GM18520 (cell line): ENCODE measurements around the gene RASEF.

Experiments
- ATAC-seq: cut with Tn5 transposase; IDR thresholded peaks from one replicate; pipeline ENCODE4 v1.9.1; 2021; ENCODE audit not compliant: unreplicated experiment

Gene RASEF

GRCh38 chr9:83056911-83057310 lies 6.0 kb downstream of the RASEF start:
- ATAC-seq = no peak

GRCh38 chr9:83056174-83056573 lies 6.8 kb downstream of the RASEF start:
- ATAC-seq = no peak

DNA sequence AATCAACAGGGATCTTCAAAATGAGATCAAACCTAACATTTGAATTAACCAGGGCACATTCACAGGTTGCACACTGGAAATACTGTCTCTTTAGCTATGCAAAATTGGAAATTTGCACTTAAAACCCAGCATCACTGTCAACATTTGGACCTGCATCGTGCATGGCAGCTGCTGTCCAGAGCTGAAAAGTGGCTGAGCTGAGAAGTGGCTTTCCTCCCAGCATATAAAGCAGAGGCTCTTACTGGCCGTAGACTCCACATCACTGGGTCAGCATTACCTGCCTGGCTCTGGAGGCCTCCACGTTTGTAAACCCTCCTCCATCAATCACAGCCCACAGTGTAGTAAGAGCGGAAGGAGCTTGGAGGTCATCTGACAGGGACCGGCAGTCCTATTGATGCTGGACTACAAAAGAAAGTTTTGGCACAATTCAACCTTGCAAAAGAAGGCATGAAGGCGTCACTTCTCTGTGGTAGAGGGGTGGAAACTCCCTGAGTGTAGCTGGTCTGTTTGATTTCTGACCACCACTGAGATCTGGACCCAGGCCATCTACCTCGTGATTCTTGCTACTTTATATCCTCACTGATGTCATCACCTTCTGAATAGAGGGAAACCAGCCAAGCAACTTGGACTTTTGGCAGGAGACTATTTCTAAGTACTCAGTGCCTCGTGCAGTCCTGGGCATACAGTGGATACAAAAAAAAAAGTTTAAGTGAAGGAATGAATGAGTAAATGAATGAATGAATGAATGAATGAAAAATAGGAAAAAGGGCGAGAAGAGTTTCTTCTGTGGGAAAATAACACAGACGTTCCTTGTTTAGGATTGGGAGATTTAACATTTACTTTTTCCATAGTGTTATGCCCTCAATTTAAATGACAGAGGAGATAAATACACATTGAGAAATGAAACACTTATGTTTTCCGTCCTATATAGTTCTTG lies 14.8 kb downstream of the RASEF start:
- ATAC-seq = no peak

DNA sequence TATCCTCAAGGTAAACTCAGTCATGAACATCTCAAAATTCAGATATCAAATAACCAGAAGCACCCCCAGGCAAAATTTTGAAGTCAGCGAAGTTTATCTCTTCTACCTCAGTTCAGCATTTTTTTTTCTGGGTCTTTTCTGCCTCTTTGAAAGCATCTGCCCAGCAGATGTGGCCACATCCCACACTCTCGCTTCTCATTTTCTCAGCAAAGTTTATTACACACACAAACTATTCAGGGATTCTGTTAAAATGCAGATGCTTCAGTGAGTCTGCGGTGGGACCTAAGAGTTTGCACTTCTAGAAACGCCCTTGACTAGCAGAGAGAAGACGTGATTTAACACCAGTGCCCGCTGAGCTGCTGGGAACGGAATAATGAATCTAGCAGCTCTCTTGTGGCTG lies 19.3 kb downstream of the RASEF start:
- ATAC-seq = no peak

GRCh38 chr9:83041771-83042170 lies 21.2 kb downstream of the RASEF start:
- no peak for ATAC-seq

- ATAC-seq = no peak
Measured at GRCh38 chr9:83039303-83039702, 23.6 kb downstream of the RASEF start.

- no peak for ATAC-seq
Measured at GRCh38 chr9:83036043-83036442, 26.9 kb downstream of the RASEF start.

DNA sequence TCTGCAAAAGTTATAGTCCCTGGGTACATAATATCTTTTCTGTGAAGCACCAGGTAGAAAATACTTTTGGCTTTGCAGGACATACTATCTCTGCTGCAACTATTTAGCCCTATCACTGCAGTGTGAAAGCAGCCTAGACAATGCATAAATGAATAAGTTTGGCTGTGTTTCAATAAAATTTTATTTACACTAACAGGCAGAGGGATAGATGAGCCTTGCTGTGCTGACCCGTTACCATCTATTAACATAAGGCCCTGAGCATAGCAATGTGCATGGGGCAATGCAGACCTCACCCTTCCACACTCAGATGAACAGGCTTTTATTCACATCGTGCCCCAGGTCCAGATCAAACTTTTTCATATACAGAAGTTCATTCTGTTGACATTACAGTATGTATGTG lies 27.8 kb downstream of the RASEF start:
- ATAC-seq = no peak

DNA sequence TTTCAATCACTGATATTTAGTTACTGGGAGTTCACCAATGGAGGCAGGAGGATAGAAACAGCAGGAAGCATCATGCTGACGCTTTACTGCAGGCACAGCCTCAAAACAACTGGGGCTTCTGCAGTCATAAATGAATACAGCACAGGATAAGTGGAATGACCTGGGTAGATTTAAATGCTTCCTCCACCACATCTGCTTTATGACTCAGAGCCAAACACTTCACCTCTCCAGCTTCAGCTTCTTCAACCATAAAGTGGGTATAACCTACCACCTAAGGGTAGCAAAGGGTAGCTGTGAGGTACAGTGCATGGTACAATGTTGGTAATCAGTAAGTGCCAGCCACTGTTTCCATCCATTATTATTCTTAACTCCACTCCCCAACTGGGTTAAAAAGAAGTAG lies 28.4 kb downstream of the RASEF start:
- ATAC-seq = no peak

DNA sequence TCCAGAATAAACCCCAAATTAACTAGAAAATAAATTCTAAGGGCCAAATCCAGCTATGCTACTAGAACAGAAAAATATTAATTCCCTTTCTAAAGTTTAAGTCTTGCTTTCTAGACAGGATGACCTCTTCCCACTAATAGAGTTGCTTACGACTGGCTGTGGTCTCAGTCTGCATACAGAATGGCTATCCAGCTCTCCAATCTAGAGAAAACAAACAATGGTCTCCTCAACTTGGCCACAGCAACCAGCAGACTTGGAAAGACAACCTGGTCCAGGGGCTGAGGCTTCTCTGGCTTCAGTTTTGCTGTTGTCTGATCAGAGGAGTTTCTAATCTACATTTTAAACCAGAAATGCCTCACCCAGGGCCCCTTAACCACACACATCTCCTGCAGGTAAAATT lies 28.9 kb downstream of the RASEF start:
- no peak for ATAC-seq

DNA sequence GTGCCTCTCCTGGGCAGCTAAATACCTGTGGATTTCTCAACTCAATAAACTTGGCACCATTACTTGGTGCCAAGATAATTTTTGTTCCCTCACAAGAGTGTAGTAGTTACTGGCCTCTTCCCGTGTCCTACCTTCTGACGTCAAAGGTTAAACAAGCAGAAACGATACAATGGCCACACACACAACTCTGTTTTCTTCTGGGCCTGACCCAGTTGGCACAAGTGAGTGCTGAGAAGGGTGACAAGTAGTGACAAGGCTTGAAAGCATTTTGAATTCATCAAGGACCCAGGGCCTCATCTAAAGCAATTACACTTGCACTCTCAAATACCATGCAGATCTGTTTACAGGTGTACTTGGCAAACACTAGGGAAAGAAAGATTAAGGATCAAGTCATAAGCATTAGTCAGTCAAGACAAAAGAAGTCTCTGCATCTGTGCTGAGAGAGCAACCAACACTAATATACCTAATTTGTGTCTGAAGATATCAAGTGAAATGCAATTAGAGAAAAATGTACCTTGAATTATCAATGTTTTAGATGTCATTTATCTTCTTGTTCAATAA lies 30.8 kb downstream of the RASEF start:
- no peak for ATAC-seq

GRCh38 chr9:83030391-83031107 lies 32.4 kb downstream of the RASEF start:
- ATAC-seq = no peak

DNA sequence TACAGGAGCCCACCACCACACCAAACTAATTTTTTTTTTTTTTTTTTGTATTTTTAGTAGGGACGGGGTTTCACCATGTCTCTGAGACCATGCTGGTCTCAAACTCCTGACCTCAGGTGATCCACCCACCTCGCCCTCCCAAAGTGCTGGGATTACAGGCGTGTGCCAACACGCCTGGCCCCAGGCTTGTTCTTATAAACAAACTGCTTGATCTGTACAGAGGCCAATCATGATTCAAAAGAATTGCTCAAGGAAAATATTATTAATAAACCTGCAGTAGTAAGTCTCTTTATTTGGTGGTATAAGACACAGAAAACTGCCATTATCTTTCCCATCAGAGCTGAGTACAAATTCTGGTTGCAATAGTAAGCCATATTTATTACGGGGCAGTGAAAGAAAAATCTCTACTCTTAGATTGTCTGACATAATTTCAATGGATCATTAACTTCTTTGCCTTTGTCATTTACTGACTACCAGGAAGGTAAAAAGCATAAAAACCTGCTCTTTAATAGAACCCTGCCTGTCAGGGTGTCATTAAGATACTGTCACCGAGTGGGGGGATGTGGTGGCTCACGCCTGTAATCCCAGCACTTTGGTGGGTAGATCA lies 33.3 kb downstream of the RASEF start:
- no peak for ATAC-seq

GRCh38 chr9:83027153-83027891 lies 35.6 kb downstream of the RASEF start:
- no peak for ATAC-seq

DNA sequence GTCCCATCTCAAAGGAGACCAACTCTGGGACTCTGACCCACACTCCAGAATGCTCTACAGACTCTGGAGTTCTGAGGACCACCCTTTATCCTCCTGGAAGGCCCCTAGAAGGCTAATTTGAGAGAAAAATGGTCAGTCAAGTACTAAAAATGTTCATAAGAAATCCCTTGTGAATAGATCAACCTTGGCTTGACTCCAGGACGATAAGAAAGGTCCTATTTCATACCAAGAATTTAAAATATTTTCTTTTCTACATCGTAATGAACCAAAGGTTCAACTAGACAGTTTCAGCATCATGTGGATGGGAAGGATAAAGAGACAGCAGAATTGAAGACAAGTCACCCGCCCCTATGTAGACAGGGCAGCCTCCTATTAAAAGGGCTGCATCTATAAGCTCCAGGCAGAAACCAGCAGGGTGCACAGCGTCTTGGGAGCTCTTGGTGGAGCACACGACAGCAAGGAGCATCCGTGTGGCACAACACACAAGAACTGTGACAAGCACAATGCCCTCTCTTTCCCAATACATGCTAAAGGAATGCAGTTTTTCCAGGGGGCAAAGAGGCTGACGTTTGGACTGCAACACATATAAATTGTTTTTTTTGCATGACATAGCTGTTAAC lies 38.3 kb downstream of the RASEF start:
- no peak for ATAC-seq

- no peak for ATAC-seq
Measured at GRCh38 chr9:83023151-83023550, 39.8 kb downstream of the RASEF start.

DNA sequence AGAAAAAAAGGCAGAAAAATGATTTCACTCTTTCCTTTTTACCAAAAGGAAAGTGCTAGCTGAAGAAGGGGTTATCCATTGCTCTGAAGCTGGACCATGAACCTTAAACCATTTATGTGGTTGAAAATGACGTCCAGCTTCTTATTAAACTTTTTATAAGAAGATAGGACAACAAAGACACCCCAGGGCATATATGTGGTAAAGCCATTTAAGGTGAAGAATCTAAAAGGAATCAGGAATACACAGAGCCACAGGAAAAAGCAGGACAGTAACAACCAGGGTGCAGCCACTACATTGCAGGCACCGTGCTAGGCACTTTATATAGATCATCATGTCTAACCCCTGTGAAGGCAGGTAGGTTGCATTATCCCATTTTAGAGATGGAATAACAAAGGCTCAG lies 42.1 kb downstream of the RASEF start:
- no peak for ATAC-seq

GRCh38 chr9:83020327-83020726 lies 42.6 kb downstream of the RASEF start:
- ATAC-seq = no peak

- no peak for ATAC-seq
Measured at GRCh38 chr9:83019246-83019645, 43.7 kb downstream of the RASEF start.

DNA sequence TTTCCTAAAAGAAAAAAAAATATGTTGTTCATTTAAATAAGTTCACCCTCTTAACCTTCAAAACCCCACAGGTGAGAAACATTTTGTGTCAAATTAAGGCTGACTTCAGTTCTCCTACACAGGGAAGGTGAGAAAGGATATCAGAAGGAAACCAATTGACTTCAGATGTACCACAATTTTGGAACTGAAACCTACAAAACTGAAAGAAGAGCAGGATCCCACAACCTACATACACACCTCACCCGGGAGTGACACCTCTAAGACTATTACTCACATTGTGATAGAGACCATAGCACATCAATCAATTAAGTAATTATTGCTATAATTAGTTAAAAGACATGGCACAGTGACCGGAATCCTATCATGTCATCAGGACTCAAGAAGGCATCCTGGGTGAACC lies 47.0 kb downstream of the RASEF start:
- ATAC-seq = no peak
